ENCODE data around the gene C6orf136.

Gene C6orf136

GRCh38 chr6:30646450-30647241, at the start of gene C6orf136:
Gene C6orf136, plus strand, starts transcription at chr6:30647133. Its CDS starts 99 bp downstream, at chr6:30647232.
- peak; percentile 96 for DNase-seq

GRCh38 chr6:30597315-30598144, 49.4 kb upstream of the C6orf136 start:
- peak; percentile 81 for DNase-seq

- DNase-seq, result no peak
Observed at GRCh38 chr6:30598912-30599624, 47.9 kb upstream of the C6orf136 start.

GRCh38 chr6:30599625-30600324, 47.2 kb upstream of the C6orf136 start:
- no peak for DNase-seq

- no peak for DNase-seq
Observed at GRCh38 chr6:30600451-30600961, 46.4 kb upstream of the C6orf136 start.

- DNase-seq, result no peak
Observed at GRCh38 chr6:30601436-30601814, 45.5 kb upstream of the C6orf136 start.

GRCh38 chr6:30601815-30602641, 44.9 kb upstream of the C6orf136 start:
- no peak for DNase-seq

GRCh38 chr6:30603961-30604360, 43.0 kb upstream of the C6orf136 start:
- DNase-seq, result no peak

- DNase-seq, result no peak
Observed at GRCh38 chr6:30610065-30610464, 36.9 kb upstream of the C6orf136 start.

GRCh38 chr6:30611150-30611855, 35.6 kb upstream of the C6orf136 start:
- DNase-seq, result no peak

- DNase-seq, result no peak
Observed at GRCh38 chr6:30611856-30612194, 35.1 kb upstream of the C6orf136 start.

- no peak for DNase-seq
Observed at GRCh38 chr6:30612213-30612612, 34.7 kb upstream of the C6orf136 start.

GRCh38 chr6:30612687-30613248, 34.2 kb upstream of the C6orf136 start:
- no peak for DNase-seq

GRCh38 chr6:30613251-30614043, 33.5 kb upstream of the C6orf136 start:
- DNase-seq, result no peak

- DNase-seq, result no peak
Observed at GRCh38 chr6:30614044-30614842, 32.7 kb upstream of the C6orf136 start.

GRCh38 chr6:30614843-30615218, 32.1 kb upstream of the C6orf136 start:
- DNase-seq, result peak; percentile 96

GRCh38 chr6:30615219-30615957, 31.5 kb upstream of the C6orf136 start:
- DNase-seq, result peak; percentile 71

Measured in activated CD4-positive, alpha-beta T cell treated with anti-CD3 and anti-CD28 coated beads, Interleukin-2, amount 50 U/mL, for 16 hours (primary cell).